ENCODE data around the gene ARHGAP22. TPM values are rescaled to one million over a fixed set of nuclear protein-coding genes. Genes with fewer than 3 reads are reported as not detected.

ARHGAP22 gene
- polyA plus RNA-seq, 1 of the 3 experiments (the other 2 are of a cell fraction) = 12.4 TPM

- Histone ChIP-seq H3K4me3 (ENCODE audit: low read depth in 2 of 2, low read length in 1 of 2) (no peak overlapping the region), H3K9ac (no peak overlapping the region), H3K9me3 (peaks cover 20% of the 10 kb centered on the region), H3K4me2 (no peak overlapping the region), H4K20me1 (ENCODE audit: insufficient read depth) (peaks cover 16% of the 10 kb centered on the region), H3K36me3 (replicated peaks in 1 of 2; ENCODE audit: control insufficient read depth in 1 of 2, insufficient read depth in 2 of 2, low read length in 1 of 2) (peaks cover 0 to 47% of the 10 kb centered on the region in 2 experiments), H3K27me3 (ENCODE audit: insufficient read depth) (no peaks in the 10 kb centered on the region), H2AFZ (ENCODE audit: low read depth) (no peak overlapping the region), H3K4me1 (ENCODE audit: control insufficient read depth in 1 of 2, insufficient read depth in 2 of 2, low read depth in 1 of 2, low read length in 1 of 2) (peaks cover 3 to 21% of the 10 kb centered on the region in 2 experiments; a peak in 1 of 4 replicates), H3K9me2 (no peaks in the 10 kb centered on the region), H3K27ac (ENCODE audit: low read depth in 2 of 2, low read length in 1 of 2) (no peak overlapping the region), H3F3A (replicated peaks; ENCODE audit: insufficient read depth) (peaks cover 9% of the 10 kb centered on the region), H3K79me2 (ENCODE audit: insufficient read depth) (peaks cover 98% of the 10 kb centered on the region)
- no peak for DNase-seq
- POLR2A ChIA-PET = no interaction called here
- TF ChIP-seq CHD2 (IDR thresholded peaks at IDR 0.05; ENCODE audit: low read length, partially characterized antibody) = no peak
- TF ChIP-seq TCF12 (IDR thresholded peaks at IDR 0.05) = no peak
- no peak for TF ChIP-seq RAD21 (IDR thresholded peaks at IDR 0.05; ENCODE audit: low read length)
- no peak for TF ChIP-seq IRF3 (IDR thresholded peaks at IDR 0.05; ENCODE audit: low read depth, low read length)
- no peak for TF ChIP-seq USF1 (IDR thresholded peaks at IDR 0.05; ENCODE audit: borderline replicate concordance, low read depth)
- TF ChIP-seq MAX (IDR thresholded peaks at IDR 0.05; ENCODE audit: low read depth) = no peak
- TF ChIP-seq JUND (IDR thresholded peaks at IDR 0.05) = no peak
- TF ChIP-seq MXI1 (IDR thresholded peaks at IDR 0.05; ENCODE audit: low read depth, low read length) = no peak
- no peak for TF ChIP-seq REST (IDR thresholded peaks at IDR 0.05; ENCODE audit: low read depth, low read length)
- TF ChIP-seq RCOR1 (IDR thresholded peaks at IDR 0.05; ENCODE audit: low read length) = no peak
- TF ChIP-seq EP300 (IDR thresholded peaks at IDR 0.05; ENCODE audit: borderline replicate concordance in 1 of 2, low read depth in 1 of 2, low read length in 1 of 2) = no peak
- no peak for TF ChIP-seq CTCF (IDR thresholded peaks at IDR 0.05)
- TF ChIP-seq GABPA (IDR thresholded peaks at IDR 0.05; ENCODE audit: low read depth) = no peak
- no peak for TF ChIP-seq RFX5 (IDR thresholded peaks at IDR 0.05; ENCODE audit: low read length)
- TF ChIP-seq YY1 (IDR thresholded peaks at IDR 0.05; ENCODE audit: low read depth) = no peak
- WGBS (ENCODE audit: low lambda C conversion rate) = 92% methylated on average over 3 of the region's 3 CpGs
- CTCF ChIA-PET = interaction anchor here (4.8 kb wide), 1 partner anchor 140 kb away, joined by 46 read pairs; no protein-coding TSS in a partner anchor
Observed at GRCh38 chr10:48516911-48517310, 88.0 kb downstream of the ARHGAP22 start.
